Upper lobe of left lung (tissue), 4 donors: ENCODE results near the gene RAB9B.

Experiments used
- EP300 ChIP-seq, 4 donors: sonication (generic); formaldehyde crosslinking; IDR thresholded peaks; one replicate each; pipeline ENCODE4 v1.5.1; 2017; ENCODE audit warnings: antibody characterized with exemption in 4 of 4, control low read depth in 2 of 4
- POLR2A ChIP-seq, 4 donors: fragments of 450-650 bp; IDR thresholded peaks; one replicate each; pipeline ENCODE4 v1.5.1; 2016 to 2017; ENCODE audit warnings: antibody characterized with exemption in 4 of 4, mild to moderate bottlenecking in 2 of 4
- POLR2AphosphoS5 ChIP-seq, 2 donors: sonication (generic); formaldehyde crosslinking; IDR thresholded peaks; one replicate each; pipeline ENCODE4 v1.5.1; 2017; ENCODE audit warnings: antibody characterized with exemption in 2 of 2
- TF ChIP-seq, protein P1 (sequence below), 6 experiments: fragments of 450-650 bp in 4 of 6; fragments of 200-600 bp in 2 of 6; sonication (generic) in 2 of 6; IDR thresholded peaks; one replicate each; pipeline ENCODE4 v1.5.1; 2016 to 2019; ENCODE audit warnings: antibody characterized with exemption in 6 of 6

DNA sequence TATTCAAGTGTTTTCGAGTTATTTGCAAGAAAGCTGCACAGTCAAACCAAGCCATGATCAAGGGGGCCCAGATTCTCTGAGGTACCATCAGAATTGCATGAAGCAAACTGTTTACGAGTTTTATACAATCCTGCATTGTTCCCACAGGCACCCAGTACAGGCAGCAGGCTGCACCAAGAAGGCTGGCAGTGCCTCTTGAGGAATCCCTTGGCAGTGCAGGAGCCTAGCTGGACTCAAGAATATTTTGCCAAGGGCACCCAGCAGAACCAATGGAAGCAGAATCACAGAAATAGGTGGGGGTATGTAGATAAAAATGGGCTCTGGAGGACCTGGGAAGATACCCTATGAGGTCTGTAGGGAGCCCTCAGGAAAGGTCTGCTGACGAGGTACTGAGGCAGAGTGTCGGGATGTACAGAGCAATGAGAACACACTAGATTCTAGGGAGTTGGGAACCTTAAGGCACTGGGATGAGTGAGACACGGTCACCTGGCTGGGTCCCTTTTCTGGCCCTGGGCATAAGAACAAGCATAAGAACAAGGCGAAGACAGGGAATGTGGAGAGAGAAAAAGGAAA is 57.9 kb downstream of the RAB9B start:
- TF ChIP-seq POLR2A (IDR thresholded peaks at IDR 0.05) (no peak), POLR2AphosphoS5 (IDR thresholded peaks at IDR 0.05) (no peak), EP300 (IDR thresholded peaks at IDR 0.05) (no peak)
- TF ChIP-seq, protein P1, sequence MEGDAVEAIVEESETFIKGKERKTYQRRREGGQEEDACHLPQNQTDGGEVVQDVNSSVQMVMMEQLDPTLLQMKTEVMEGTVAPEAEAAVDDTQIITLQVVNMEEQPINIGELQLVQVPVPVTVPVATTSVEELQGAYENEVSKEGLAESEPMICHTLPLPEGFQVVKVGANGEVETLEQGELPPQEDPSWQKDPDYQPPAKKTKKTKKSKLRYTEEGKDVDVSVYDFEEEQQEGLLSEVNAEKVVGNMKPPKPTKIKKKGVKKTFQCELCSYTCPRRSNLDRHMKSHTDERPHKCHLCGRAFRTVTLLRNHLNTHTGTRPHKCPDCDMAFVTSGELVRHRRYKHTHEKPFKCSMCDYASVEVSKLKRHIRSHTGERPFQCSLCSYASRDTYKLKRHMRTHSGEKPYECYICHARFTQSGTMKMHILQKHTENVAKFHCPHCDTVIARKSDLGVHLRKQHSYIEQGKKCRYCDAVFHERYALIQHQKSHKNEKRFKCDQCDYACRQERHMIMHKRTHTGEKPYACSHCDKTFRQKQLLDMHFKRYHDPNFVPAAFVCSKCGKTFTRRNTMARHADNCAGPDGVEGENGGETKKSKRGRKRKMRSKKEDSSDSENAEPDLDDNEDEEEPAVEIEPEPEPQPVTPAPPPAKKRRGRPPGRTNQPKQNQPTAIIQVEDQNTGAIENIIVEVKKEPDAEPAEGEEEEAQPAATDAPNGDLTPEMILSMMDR (IDR thresholded peaks at IDR 0.05), result no peak
